Breast epithelium (tissue), 3 donors: ENCODE measurements around the gene ZFYVE26.

Experiments used
- POLR2A ChIP-seq: fragments of 450-650 bp; IDR thresholded peaks from one replicate; pipeline ENCODE4 v1.6.1; 2016; ENCODE audit warnings: antibody characterized with exemption, mild to moderate bottlenecking, moderate library complexity
- POLR2AphosphoS5 ChIP-seq, 3 donors: sonication (generic); formaldehyde crosslinking; IDR thresholded peaks; one replicate each; pipeline ENCODE4 v1.6.1; 2017; ENCODE audit warnings: antibody characterized with exemption in 3 of 3
- TF ChIP-seq, protein P1 (sequence below), 3 donors: fragments of 450-650 bp; IDR thresholded peaks; one replicate each; pipeline ENCODE4 v1.5.1; 2016 to 2017; ENCODE audit warnings: antibody characterized with exemption in 3 of 3, mild to moderate bottlenecking in 3 of 3, moderate library complexity in 3 of 3

DNA sequence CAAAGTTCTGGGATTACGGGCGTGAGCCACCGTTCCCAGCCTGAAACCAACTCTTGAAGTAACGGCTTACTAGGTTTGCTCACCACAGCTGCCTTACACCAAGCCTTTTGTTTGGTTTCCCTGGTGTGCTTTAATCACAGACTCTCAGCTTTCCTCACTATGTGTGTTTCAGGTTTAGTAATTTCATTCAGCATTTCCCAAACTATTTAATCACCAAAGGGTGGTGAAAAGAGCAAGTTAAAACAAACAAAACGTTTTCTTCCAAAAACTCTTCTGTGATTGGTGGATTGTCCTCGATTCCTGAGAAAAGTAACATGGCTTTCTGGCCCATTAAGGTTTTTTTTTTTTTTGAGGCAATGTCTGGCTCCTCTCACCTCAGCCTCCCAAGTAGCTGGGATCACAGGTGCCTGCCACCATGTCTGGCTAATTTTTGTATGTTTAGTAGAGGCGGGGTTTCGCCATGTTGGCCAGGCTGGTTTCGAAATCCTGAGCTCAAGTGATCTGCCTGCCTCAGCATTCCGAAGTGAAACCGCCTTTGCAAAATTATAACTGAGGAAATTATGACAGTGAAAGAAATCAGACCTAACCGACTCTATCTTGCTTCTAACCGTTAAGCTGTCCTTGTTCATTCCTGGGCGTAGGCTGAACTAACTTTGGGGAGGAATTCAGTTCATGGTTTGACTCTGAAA is 1.5 kb upstream of the ZFYVE26 start:
- TF ChIP-seq, protein P1, sequence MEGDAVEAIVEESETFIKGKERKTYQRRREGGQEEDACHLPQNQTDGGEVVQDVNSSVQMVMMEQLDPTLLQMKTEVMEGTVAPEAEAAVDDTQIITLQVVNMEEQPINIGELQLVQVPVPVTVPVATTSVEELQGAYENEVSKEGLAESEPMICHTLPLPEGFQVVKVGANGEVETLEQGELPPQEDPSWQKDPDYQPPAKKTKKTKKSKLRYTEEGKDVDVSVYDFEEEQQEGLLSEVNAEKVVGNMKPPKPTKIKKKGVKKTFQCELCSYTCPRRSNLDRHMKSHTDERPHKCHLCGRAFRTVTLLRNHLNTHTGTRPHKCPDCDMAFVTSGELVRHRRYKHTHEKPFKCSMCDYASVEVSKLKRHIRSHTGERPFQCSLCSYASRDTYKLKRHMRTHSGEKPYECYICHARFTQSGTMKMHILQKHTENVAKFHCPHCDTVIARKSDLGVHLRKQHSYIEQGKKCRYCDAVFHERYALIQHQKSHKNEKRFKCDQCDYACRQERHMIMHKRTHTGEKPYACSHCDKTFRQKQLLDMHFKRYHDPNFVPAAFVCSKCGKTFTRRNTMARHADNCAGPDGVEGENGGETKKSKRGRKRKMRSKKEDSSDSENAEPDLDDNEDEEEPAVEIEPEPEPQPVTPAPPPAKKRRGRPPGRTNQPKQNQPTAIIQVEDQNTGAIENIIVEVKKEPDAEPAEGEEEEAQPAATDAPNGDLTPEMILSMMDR (IDR thresholded peaks at IDR 0.05): no peak
- no peak for TF ChIP-seq POLR2A
- TF ChIP-seq POLR2AphosphoS5 (IDR thresholded peaks at IDR 0.05): no peak
